Epithelial cell of proximal tubule (primary cell): ENCODE measurements around the gene FOXC2. TPM values are rescaled to one million over a fixed set of nuclear protein-coding genes. Genes with fewer than 3 reads are reported as not detected.

Source experiments
- DNase-seq: peaks from one replicate; pipeline ENCODE4 v3.0.0-alpha.2; 2011; ENCODE audit warnings: low read depth
- H3K4me3 ChIP-seq: 2 replicates; pipeline ENCODE4 v1.5.1; 2011; ENCODE audit warnings: low read depth, mild to moderate bottlenecking, low read length
- CTCF ChIP-seq: conservative IDR thresholded peaks from 2 replicates; pipeline ENCODE4 v1.5.1; 2012; ENCODE audit warnings: low read depth, mild to moderate bottlenecking, low read length
- total RNA-seq: library from RNA; depleted of rRNA; stranded (reverse); fragments of >200 nt; gene quantifications from 2 replicates; pipeline ENCODE4 v1.2.3, GENCODE V29; 2015

FOXC2 gene
- total RNA-seq, 1 donor from 2014 or later: 26.5 TPM

- no peak for DNase-seq
- no peak for TF ChIP-seq CTCF
- H3K4me3 ChIP-seq: no peak overlapping the region
Observed at GRCh38 chr16:86528061-86528929, 38.3 kb upstream of the FOXC2 start.

GRCh38 chr16:86529160-86529559, 37.5 kb upstream of the FOXC2 start:
- TF ChIP-seq CTCF: no peak
- no peak for DNase-seq
- H3K4me3 ChIP-seq: no peak overlapping the region

GRCh38 chr16:86530251-86531190, 36.1 kb upstream of the FOXC2 start:
- TF ChIP-seq CTCF: no peak
- DNase-seq: no peak
- no peak overlapping the region for H3K4me3 ChIP-seq

GRCh38 chr16:86531191-86531545, 35.5 kb upstream of the FOXC2 start:
- DNase-seq: no peak
- H3K4me3 ChIP-seq: no peak overlapping the region
- no peak for TF ChIP-seq CTCF

- H3K4me3 ChIP-seq: no peak overlapping the region
- no peak for TF ChIP-seq CTCF
- DNase-seq: no peak
Observed at GRCh38 chr16:86531641-86532525, 34.7 kb upstream of the FOXC2 start.

GRCh38 chr16:86532526-86532815, 34.2 kb upstream of the FOXC2 start:
- no peak for DNase-seq
- H3K4me3 ChIP-seq: no peak overlapping the region
- TF ChIP-seq CTCF: no peak
